HG03135 (cell line): ENCODE results near the gene GLIS1.

Experiments used
- ATAC-seq: cut with Tn5 transposase; IDR thresholded peaks from one replicate; pipeline ENCODE4 v1.9.1; 2021; ENCODE audit warnings: mild to moderate bottlenecking, moderate library complexity; ENCODE audit not compliant: unreplicated experiment

Gene GLIS1

DNA sequence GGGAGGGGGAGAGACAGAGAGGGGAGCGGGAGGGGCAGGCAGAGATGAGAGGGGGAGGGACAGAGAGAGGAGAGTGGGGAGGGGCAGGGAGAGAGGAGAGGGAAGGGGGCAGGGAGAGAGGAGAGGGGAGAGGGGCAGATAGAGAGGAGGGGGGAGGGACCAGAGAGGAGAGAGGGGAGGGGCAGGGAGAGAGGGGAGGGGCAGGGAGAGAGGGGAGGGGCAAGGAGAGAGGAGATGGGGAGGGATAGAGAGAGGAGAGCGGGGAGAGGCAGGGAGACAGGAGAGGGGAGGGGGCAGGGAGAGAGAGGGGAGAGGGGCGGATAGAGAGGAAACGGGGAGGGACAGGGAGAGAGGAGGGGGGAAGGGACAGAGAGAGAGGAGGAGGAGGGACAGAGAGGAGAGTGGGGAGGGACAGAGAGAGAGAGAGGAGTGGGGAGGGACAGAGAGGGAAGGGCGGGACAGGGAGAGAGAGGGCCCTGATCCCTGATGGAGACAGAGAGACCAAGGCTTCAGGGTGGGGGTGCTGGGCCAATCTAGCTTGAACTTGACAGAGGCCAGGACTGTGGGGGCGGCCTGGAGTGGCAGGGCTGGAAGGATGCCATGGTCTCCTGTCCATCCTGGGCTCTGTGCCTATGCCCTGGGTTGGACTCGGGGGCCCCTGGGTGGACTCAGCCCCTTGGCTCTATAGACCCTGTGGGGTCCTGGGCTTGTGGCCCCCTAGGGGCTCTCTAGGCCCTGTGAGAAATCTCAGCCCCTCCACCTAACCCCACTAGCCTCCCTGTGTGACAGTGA is 236.1 kb downstream of the GLIS1 start:
- ATAC-seq: no peak

DNA sequence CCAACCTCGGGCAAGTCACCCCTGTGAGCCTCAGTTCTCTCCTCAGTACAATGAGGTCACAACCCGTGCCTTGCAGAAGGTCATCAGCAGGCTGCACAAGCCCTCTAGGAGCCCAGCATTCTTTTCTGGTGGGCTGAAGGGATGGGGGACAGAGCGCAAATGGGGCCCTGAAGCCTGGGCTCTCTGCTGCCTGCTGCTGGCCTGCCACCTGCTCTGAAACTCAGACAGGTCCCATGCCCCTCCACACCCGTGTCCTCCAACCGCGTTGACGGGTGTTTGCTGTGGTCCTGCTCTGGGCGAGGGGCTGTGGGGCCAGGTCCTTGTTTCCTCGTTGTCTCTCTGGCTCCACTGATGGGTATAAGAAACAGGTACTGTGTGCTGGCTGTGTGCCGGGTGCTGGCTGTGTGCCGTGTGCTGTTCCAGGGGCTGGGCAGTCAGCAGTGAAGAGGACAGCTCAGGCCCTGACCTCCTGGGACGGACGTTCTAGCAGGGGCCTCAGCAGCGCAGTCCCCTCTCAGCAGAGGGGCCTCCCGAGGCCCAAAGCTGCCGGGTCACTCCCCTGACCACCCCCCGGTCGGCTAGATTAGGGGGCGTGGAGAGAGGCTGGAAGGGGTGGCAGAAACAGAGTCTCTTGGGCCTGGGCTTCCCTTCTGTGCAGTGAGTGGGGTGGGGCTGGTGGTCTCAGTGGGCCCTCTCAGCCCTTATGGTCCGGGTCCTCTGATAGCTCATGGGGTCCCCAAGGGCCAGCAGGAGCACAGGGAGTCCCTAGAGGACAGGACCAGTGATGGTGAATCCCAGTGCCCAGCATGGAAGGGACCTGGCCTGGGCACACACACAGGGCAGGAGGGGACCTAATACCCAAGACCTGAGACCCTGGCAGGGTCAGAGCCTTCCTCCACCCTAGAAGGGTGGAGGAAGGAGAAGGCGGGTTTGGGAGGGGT is 237.6 kb downstream of the GLIS1 start:
- no peak for ATAC-seq

DNA sequence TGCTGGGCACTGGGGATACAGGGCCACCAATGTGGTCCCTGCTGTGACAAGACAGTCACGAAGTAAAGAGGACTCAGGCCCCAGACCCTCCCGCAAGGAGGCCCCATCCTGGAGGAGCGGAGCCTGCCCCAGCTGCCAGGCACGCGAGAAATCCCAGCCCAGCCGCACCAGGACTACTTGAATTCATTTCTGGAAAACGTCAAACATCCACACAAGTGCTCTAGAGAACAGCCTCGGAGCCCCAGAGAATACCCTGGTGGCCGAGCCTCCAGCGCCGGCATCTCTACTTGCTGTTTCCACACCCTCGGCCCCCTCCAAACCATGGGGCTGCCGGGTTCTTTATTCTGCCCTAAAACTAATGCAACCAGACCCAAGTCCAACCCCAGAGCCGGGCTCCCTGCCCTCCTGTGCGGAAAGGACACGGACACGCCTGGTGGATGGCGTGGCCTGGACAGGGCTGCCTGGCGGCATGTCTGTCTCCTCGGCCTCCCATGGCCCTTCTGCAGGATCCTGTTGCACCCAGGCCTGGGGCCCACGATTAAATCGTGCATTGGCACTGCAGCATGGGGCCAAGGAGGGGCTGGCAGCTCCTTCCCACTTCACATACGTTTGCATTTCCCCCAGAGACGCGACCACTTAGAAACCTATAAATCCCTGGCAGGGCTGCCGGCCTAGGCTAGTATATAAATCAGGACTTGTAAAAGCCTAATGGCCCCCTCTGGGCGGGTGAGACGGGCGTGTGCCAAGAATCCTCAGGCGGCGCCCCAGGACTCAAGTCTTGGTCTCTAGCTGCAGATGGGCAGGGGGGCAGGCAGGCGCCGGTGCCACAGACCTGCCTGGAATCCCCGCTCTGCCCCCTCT is 238.5 kb downstream of the GLIS1 start:
- no peak for ATAC-seq

DNA sequence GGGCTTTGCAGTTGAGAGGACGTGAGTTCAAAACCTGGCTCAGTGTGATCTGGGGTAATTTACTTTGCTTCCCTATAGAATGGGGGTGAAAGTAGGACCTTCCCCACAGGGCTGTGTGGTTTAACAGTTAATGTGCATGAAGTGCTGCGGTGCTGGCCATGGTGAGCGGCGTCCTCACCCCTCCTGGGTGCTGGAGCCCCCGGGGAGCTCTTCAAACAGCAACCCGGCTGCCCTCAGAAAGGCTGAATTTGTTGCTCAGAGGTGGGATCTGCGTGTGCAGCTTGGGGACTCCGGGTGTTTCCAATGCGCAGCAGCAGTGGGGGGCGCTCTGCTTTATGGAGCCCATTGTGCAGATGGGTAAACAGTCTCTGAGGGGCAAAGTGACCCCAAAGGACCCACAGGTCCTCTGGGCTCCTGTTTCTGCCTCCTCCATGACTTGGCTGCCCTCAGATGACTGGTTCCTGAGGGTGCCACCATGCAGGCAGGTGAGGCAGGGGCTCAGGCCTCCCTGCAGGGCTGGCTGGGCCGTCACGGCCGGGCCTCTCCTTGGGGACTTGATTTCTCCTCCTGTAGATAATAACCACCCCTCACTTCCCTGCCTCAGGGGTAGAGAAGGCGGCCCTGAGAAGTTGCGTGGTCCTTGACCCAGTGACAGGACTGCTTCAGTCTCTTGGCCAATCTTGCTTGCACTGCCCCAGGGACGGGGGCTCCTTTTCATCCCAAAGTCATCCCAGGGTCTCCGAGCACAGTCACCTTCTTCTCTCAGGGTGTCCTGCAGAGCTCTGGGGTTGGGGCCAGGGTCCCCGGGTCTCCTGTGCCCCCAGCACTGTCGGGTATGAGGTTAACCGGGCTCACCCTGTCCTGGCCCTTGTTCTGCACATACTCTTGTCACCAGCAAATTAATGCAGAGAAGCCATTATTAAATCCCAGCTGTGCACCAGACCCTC is 239.4 kb downstream of the GLIS1 start:
- ATAC-seq: no peak

DNA sequence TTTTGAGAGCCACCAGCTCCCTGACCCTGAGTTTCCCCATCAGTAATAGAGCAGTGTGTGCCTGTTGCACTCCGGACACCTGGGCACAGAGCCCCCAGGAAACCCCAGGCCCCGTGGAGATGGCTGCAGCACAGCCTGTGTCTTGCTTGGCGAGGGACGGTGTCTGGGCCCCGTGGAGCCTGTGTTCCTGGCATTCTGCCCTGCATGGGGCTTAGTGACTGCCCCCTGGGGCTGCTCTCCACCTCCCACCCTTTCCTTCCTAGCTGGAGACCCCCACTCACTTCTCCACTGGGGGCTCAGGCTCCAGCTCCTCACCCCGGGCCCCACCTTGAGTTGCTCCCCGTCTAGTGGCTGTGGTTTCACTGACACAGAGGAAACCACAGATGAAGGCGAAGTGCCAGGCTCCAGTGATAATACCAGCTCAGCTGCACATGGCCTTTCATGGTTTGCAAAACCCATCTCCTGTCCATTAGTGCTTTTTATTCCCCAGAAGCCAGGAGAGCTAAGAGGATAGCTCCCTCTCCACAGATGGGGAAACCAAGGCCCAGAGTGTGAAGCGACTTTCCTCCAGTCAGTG is 240.3 kb downstream of the GLIS1 start:
- ATAC-seq: no peak

DNA sequence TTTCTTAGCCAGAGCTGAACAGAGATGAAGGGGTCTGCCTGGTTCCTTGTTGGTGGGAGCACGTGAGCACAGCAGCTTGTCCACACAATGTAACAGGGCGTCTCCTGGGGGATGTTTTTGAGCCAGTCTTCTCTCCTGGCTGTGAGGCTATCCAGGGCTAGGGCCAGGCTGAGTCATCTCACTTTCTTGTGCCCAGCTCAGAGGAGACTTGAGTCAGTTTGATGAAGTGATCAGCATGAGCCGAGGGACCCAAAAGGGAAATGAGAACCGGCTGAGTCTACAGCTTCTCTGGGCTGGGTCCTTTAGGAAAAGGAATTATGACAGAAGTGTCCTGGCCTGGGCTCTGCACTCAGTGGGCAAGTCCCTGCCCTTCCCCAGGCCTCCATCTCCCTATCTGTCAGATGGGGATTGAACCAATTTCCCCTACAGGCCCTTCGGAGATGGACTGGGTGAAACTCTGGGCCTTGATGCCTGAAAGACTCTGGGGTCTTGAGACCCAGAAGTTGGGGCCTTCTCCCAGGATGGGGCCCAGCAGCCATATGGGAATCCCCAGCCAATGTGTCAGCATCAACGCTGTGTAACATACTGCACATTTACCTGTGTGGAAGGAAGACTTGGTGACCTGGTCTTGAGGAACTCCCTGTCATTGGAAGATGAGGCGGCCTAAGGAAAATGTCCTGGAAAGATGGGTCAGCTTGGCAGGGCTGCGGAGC is 243.2 kb downstream of the GLIS1 start:
- no peak for ATAC-seq

DNA sequence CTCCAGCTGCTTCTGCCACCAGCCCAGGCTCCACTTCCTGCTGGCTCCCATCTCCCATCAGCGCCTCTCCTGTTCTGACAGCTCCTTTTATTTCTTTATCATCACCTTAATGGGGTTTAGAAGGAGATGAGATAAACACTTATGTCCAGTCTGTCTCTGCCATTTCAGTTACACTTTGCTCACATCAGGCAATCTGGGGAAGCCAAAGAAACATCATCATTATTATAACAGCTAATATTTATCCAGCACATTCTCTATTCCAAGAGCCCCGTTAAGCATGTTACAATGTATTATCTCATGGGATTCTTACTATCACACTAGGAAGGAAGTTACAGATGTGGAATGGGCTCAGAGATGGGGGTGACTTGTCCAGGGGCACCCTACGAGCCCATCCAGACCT is 248.6 kb downstream of the GLIS1 start:
- ATAC-seq: no peak

DNA sequence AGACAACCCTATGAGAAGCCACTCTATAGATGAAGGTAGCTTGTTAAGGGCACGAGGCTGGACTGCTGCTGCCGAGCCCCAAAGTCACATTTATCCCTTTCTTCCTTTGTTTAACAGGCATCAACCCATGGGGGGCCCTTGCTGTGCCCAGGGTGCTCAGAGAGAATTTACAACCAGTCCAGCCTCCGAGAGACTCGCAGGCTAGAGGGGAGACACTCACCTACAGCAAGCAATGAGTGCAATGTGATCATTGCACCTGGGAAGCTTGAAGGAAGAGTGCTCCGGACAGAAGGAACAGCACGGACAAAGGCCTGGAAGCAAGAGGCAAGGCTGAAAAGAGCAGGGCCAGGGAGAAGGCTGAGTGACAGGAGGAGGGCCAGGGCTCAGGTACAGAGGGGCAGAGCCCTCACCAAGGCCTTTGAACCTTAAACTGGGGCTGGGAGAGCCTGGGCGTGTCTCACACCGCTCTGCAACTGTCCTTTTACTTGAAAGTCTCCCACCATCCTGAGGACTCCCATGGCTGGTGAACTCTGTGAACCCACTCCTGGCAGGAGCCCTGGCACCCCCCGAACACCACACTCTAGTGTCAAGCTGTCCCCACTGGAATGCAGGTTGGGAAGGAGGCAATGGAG is 252.5 kb downstream of the GLIS1 start:
- no peak for ATAC-seq

DNA sequence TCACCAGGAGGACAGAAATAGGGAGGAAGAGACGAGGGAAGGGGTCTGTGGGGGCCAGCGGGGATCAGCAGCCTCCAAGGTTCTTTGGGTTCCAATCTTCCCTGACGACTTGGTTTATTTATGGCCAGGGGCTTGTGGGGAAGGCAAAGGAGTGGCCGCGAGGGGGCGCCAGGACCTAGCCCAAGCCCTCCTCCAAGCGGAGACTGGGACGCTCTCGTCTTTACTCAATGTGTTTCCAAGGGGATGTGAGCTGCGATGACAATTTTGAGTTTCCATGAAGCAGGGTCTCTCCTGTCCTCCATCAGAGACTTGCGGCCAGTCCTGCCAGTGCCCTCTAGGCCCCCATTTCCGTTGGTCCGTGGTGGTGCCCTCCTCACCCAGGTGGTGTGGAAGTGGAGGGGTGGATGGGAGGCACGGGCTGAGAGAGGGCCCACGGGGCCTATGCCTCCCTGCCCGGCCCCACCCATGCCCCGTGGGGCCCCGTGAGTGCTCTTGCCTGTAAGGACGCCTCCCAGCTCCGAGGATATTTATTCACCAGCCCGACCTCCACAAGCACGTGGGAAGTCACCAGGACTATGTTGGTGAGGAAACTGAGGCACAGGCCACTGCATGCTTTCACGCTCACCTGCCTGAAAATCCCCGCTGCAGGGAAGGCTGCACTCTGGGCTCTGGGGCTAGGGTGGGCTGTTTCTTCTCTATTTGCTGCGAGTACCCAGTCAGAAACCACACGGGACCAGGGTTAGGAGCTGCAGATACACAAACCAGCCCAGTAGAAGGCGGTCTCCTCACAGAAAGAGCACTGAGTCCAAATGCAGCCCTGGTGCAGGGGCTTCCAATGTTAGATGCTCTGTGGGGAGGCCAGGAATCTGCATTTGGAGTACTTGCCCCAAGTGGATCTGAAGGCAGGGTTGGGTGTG is 253.2 kb downstream of the GLIS1 start:
- ATAC-seq: no peak

DNA sequence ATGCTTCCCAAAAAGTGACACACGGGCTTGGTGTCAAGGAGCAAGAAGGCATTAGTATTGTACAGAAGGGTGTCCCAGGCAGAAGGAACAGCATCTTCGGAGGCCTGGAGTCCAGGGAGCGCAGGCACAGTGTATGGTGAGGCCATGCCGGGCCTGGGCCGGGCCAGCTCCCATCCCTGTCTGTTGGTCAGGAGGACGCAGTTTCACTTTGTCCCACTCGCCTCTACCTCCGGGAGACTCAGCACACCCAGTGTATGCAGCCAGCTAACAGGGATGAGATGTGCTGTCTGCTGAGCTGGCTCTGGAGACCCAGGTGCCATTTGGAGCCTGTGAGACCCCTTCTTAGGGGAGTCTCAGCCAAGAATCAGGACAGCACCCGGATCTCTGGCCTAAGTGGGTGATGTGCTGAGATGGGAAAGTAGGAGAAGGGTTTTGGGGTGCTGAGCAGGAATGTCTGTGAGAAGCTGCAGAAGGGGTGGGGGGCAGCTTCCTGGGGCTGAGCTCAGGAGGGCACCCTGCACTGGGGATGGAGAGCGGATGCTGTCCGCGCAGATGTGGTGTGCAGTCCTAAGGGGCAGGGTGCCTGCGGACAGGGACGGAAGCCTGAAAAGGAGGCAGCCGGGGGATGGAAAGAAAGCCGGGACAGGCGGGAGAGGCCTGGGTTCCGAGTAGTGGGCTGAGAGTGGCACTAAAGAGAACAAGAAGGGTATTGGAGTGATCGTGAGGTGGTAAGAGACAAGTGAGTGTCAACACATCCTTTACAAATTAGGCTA is 254.1 kb downstream of the GLIS1 start:
- no peak for ATAC-seq

DNA sequence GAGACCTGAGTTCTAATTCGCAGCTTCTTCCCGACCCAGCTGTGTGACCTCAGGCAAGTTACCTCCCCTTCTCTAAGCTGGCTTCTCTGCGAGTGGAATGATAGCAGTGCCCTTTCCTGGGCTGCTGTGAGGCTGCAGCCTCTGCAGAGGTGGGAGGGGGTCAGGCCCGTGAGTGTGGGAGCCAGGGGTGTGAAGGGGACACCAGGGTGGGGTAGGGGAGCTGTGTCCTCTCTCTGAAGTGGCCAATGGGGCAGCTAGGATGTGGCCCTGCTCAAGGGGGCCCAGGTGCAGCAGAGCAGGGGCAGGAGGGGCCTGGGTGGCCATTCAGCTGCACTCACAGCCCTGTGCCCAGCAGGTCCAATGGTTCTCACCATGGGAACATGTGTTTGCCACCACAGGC is 255.3 kb downstream of the GLIS1 start:
- no peak for ATAC-seq

DNA sequence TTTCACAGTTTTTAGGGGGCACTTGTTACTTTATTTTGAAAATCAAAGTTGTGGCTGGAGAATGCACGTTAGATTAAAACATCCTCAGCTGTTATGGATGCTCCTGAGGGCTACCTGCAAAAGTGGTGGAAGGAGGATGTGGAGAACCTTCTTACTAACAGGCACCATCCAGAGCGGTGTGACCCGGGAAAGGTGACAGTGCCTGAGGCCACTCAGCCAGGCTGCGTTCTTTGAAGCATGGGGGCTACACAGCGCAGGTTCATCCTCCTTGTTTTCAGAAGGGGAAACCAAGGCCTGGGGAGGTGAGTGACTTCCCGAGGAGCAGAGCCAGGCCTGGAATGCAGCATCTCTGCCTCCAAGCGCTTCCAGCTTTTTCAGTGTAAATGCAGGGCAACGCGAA is 255.8 kb downstream of the GLIS1 start:
- ATAC-seq: no peak

DNA sequence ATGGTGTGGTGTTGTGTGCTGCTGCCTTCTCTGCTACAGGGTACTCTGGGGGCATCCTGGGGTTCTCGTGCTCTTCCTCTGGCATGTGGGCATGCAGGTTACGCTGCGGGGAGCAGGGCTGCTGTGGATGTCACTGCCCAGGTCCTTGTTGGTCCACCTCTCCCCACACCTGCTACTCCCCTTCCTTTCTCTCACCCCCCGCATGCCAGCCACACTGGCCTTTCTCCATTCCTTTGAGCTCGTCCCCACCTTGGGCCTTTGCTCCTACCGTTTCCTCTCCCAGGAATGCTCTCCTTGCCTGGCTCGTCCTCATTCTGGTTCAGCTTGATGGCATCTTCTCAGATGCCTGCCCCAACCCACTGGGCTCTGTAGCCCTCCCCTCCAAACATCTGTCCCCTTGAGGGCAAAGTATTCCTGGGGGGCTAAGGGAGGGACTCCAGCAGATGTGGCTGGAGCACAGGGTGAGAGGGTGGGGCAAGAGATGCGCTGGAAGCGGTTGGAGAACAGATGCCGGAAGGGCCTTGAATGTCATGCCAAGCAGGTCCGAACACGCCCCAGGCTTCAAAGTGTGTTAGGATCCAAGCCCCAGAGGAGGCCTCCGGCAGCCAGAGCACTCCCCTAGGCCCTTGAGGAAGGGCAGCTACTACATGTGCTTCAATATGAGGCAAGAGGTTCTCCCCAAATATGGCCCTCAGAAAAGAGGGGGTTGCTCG is 256.4 kb downstream of the GLIS1 start:
- no peak for ATAC-seq

DNA sequence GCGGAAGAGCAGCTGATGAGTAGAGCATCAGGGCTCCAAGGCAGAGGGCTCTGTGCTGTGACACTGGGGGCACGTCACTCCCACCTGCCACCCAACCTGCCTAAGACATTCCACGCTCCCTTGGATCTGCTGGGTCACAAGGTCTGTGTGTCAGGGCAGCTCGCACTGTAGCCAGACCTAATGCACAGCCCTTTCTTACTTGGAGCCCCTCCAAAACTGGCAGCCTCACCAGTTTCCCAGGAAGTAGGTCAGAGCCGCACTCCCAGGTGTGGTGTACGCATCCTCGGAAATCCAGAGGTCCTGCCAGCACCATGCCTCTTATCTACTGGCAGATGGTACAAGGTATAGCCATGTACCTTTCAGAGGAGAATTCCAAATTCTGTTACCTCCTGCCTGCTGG is 257.5 kb downstream of the GLIS1 start:
- ATAC-seq: no peak

DNA sequence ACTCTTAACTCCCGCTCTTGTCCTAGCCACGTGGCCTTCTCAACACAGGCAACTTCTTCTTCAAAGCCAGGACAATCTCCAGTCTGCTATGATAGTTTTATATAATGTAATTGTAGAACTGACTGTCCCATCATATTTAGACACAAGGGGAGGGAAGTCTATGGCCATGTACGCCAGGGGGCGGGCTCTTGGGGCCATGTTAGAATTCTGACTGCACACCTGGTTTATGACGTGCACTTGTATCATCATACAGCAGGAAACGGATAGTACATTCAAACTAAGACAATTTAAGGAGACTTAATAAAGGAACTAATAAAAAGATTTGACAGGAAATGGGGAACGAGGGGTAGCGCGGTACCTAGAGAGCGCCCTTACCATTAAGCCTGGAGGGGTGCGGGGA is 258.3 kb downstream of the GLIS1 start:
- no peak for ATAC-seq

DNA sequence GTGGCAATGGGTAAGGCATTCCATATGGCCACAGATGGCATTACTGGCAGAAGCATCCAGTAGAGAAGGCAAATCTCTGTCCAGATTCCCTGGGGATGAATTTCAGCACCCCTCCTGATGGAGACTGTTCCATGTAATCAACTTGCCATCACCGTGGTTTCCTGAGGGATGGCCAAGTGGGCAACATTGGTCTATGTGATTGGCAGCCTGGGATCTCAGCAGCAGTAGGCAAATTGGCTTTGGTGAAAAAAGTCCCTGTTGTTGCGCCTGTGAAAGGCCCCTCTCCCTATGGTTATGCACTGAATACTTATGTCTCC is 260.5 kb downstream of the GLIS1 start:
- no peak for ATAC-seq
